Endothelial cell of umbilical vein (primary cell): ENCODE measurements around the gene PARP8. TPM values are rescaled to one million over a fixed set of nuclear protein-coding genes. Genes with fewer than 3 reads are reported as not detected.

Experiments
- BruUV-seq: library from RNA; stranded (reverse); fragments of 400-500 nt; replicated peaks from 2 replicates; lab custom pipeline; 2021; lab: Mats Ljungman, UMichigan
- CTCF ChIA-PET: fragments of 300-600, 350-600 bp; sonication (Branson Sonifier 250); formaldehyde crosslinking; loops from one replicate; lab custom pipeline; 2021; ENCODE audit warnings: antibody characterized with exemption, inconsistent platforms; lab: Charles Lee
- POLR2A ChIA-PET: fragments of 300-600, 350-600 bp; sonication (Branson Sonifier 250); formaldehyde crosslinking; loops from one replicate; lab custom pipeline; 2021; ENCODE audit warnings: antibody characterized with exemption, inconsistent platforms; lab: Charles Lee
- DNase-seq: peaks from one replicate; pipeline ENCODE4 v3.0.0-alpha.2; 2011; ENCODE audit warnings: low read depth, low spot score
- FAIRE-seq: peaks from 2 replicates; lab custom pipeline; 2011; peaks lifted over from hg19 to GRCh38; lab: Jason Lieb, UNC
- H2AFZ ChIP-seq: 2 replicates; pipeline ENCODE4 v1.6.0; 2012; ENCODE audit warnings: low read depth, low read length, control low read depth, inconsistent platforms
- H3K27ac ChIP-seq: 2 replicates; pipeline ENCODE4 v1.5.1; 2011; ENCODE audit warnings: low read depth, mild to moderate bottlenecking, control low read depth, low read length, moderate library complexity; ENCODE audit not compliant: insufficient read depth
- H3K27me3 ChIP-seq, 2 experiments: 2 replicates each; pipeline versions ENCODE4 v1.6.0 to v1.6.1; 2011; ENCODE audit warnings: low read length in 2 of 2, mixed read lengths in 1 of 2; ENCODE audit not compliant: control insufficient read depth in 2 of 2, insufficient read depth in 2 of 2
- H3K36me3 ChIP-seq, 2 experiments: 2 replicates in 1 of 2; 3 replicates in 1 of 2; pipeline ENCODE4 v1.5.1; 2011; ENCODE audit warnings: low read length in 2 of 2, mild to moderate bottlenecking in 1 of 2, moderate library complexity in 1 of 2; ENCODE audit not compliant: control insufficient read depth in 2 of 2, insufficient read depth in 2 of 2; ENCODE audit errors: extremely low read depth in 1 of 2
- H3K4me1 ChIP-seq: 3 replicates; pipeline ENCODE4 v1.5.1; 2011; ENCODE audit warnings: mild to moderate bottlenecking, low read length; ENCODE audit not compliant: control insufficient read depth, insufficient read depth; ENCODE audit errors: extremely low read depth
- H3K4me2 ChIP-seq: 2 replicates; pipeline ENCODE4 v1.6.1; 2011; ENCODE audit warnings: low read length, control low read depth, mixed read lengths; ENCODE audit not compliant: insufficient read depth
- H3K4me3 ChIP-seq, 3 experiments: fragments of 200-600 bp in 1 of 3; sonication (generic), shearing (Covaris generic) in 1 of 3; replicated peaks in 1 of 3; 2 replicates each; pipeline ENCODE4 v1.5.1; 2011 to 2016; ENCODE audit warnings: control low read depth in 3 of 3, low read length in 3 of 3, mild to moderate bottlenecking in 2 of 3, inconsistent platforms in 1 of 3, low read depth in 1 of 3, moderate library complexity in 1 of 3; ENCODE audit not compliant: insufficient read depth in 1 of 3
- H3K79me2 ChIP-seq: 2 replicates; pipeline ENCODE4 v1.6.0; 2012; ENCODE audit warnings: low read length, inconsistent platforms; ENCODE audit not compliant: control insufficient read depth, insufficient read depth
- H3K9ac ChIP-seq: replicated peaks from 2 replicates; pipeline ENCODE3; 2011; ENCODE audit warnings: low read length, control low read depth; ENCODE audit not compliant: insufficient read depth; ENCODE audit errors: extremely low read depth
- H3K9me1 ChIP-seq: replicated peaks from 3 replicates; pipeline ENCODE4 v1.6.0; 2011; ENCODE audit warnings: mild to moderate bottlenecking, low read length; ENCODE audit not compliant: control insufficient read depth, insufficient read depth; ENCODE audit errors: extremely low read depth
- H3K9me3 ChIP-seq: replicated peaks from 2 replicates; pipeline ENCODE4 v1.5.1; 2012; ENCODE audit warnings: low read length, inconsistent platforms; ENCODE audit not compliant: control insufficient read depth, insufficient read depth
- H4K20me1 ChIP-seq: replicated peaks from 2 replicates; pipeline ENCODE3; 2011; ENCODE audit warnings: mild to moderate bottlenecking, low read length; ENCODE audit not compliant: control insufficient read depth, insufficient read depth; ENCODE audit errors: extremely low read depth
- CTCF ChIP-seq, 2 donors: IDR thresholded peaks; 1 replicate in 1 of 2; 2 replicates in 1 of 2; pipeline ENCODE4 v1.5.1; 2011; ENCODE audit warnings: low read length in 2 of 2, mild to moderate bottlenecking in 2 of 2, moderate library complexity in 2 of 2, control low read depth in 1 of 2, inconsistent platforms in 1 of 2, low read depth in 1 of 2; ENCODE audit not compliant: insufficient read depth in 1 of 2; ENCODE audit errors: extremely low read depth in 1 of 2
- EZH2 ChIP-seq: IDR thresholded peaks from 2 replicates; pipeline ENCODE4 v1.6.1; 2012; ENCODE audit warnings: borderline replicate concordance, low read depth, mild to moderate bottlenecking, moderate library complexity, low read length, inconsistent platforms; ENCODE audit not compliant: severe bottlenecking
- FOS ChIP-seq: IDR thresholded peaks from 2 replicates; pipeline ENCODE4 v1.6.1; 2011; ENCODE audit warnings: mild to moderate bottlenecking, low read length, moderate library complexity, borderline replicate concordance; ENCODE audit not compliant: insufficient read depth
- GATA2 ChIP-seq: IDR thresholded peaks from 2 replicates; pipeline ENCODE4 v1.7.0; 2011; ENCODE audit warnings: low read depth, mild to moderate bottlenecking, moderate library complexity, mixed read lengths, low read length; ENCODE audit not compliant: insufficient read length, insufficient read depth
- JUN ChIP-seq: IDR thresholded peaks from 2 replicates; pipeline ENCODE4 v1.6.1; 2011; ENCODE audit warnings: borderline replicate concordance, low read depth; ENCODE audit not compliant: insufficient read length, insufficient read depth
- MAX ChIP-seq: IDR thresholded peaks from 2 replicates; pipeline ENCODE4 v1.6.1; 2011; ENCODE audit not compliant: insufficient read depth, insufficient read length
- MYC ChIP-seq: IDR thresholded peaks from one replicate; pipeline ENCODE4 v1.6.1; 2011; ENCODE audit warnings: mild to moderate bottlenecking, low read depth, low read length
- POLR2A ChIP-seq: IDR thresholded peaks from 2 replicates; pipeline ENCODE4 v1.6.1; 2012; ENCODE audit warnings: low read depth, mild to moderate bottlenecking, control low read depth, low read length
- POLR2AphosphoS5 ChIP-seq: IDR thresholded peaks from 2 replicates; pipeline ENCODE4 v1.6.1; 2012; ENCODE audit warnings: low read depth, mild to moderate bottlenecking, control low read depth, low read length, moderate library complexity; ENCODE audit not compliant: insufficient read depth
- dilution Hi-C: fragments of 300-500 bp; cut with MboI; formaldehyde crosslinking; loops from one replicate; pipeline ENCODE4 v1.15.0; 2019; ENCODE audit warnings: low sequenced_read_pairs; ENCODE audit not compliant: extremely low pct_ligation_motif_present
- intact Hi-C: fragments of 100-400 bp; cut with micrococcal nuclease; formaldehyde crosslinking; loops from one replicate; pipeline ENCODE4 v1.10.0; 2022
- polyA plus RNA-seq, 4 experiments: library from polyadenylated mRNA; depleted of rRNA in 3 of 4; stranded (reverse) in 3 of 4; unstranded in 1 of 4; fragments of >200 nt; gene quantifications; 2 replicates each; pipeline versions ENCODE4 v1.2.1 to v1.2.3, GENCODE V29; 2011 to 2012; ENCODE audit warnings: missing spikeins in 1 of 4
- total RNA-seq: library from RNA; stranded (reverse); gene quantifications from 2 replicates; pipeline ENCODE4 v1.2.3, GENCODE V29; 2021

The PARP8 gene
- total and polyA plus RNA-seq, 2 donors (not counting 3 experiments of a cell fraction or from before 2014, with no cell fraction given), result 0.03 to 0.60 TPM

- intact Hi-C loops, result no loop called here
- no peaks in the 10 kb centered on the region for H3K4me1 ChIP-seq
- H3K4me3 ChIP-seq, result no peak overlapping the region
- H3K4me2 ChIP-seq, result no peak overlapping the region
- dilution Hi-C loops, result no loop called here
- no peak overlapping the region for H2AFZ ChIP-seq
- no peaks in the 10 kb centered on the region for H4K20me1 ChIP-seq
- no peaks in the 10 kb centered on the region for H3K9me3 ChIP-seq
- POLR2A ChIA-PET, result no interaction called here
- no peaks in the 10 kb centered on the region for H3K9me1 ChIP-seq
- no peak overlapping the region for H3K9ac ChIP-seq
- no peak for DNase-seq
- CTCF ChIA-PET, result no interaction called here
- no TSS peak for BruUV-seq
- no peaks in the 10 kb centered on the region for H3K27me3 ChIP-seq
- H3K27ac ChIP-seq, result no peak overlapping the region
- no peak for FAIRE-seq
- H3K79me2 ChIP-seq, result no peaks in the 10 kb centered on the region
- TF ChIP-seq POLR2AphosphoS5, result no peak
- no peaks in the 10 kb centered on the region for H3K36me3 ChIP-seq
These were observed 38.3 kb downstream of the PARP8 start for GRCh38 chr5:50704730-50705129.

- H3K4me3 ChIP-seq, result no peak overlapping the region
- no peak overlapping the region for H3K4me2 ChIP-seq
- intact Hi-C loops, result no loop called here
- FAIRE-seq, result no peak
- dilution Hi-C loops, result no loop called here
- H3K27me3 ChIP-seq, result no peaks in the 10 kb centered on the region
- no peak overlapping the region for H3K27ac ChIP-seq
- no peaks in the 10 kb centered on the region for H4K20me1 ChIP-seq
- no peak overlapping the region for H2AFZ ChIP-seq
- H3K79me2 ChIP-seq, result no peaks in the 10 kb centered on the region
- CTCF ChIA-PET, result no interaction called here
- H3K9me1 ChIP-seq, result no peaks in the 10 kb centered on the region
- no peaks in the 10 kb centered on the region for H3K4me1 ChIP-seq
- POLR2A ChIA-PET, result no interaction called here
- no peak overlapping the region for H3K9ac ChIP-seq
- BruUV-seq, result no TSS peak
- DNase-seq, result no peak
- no peaks in the 10 kb centered on the region for H3K9me3 ChIP-seq
- H3K36me3 ChIP-seq, result no peaks in the 10 kb centered on the region
- TF ChIP-seq MYC (no peak), CTCF (IDR thresholded peaks at IDR 0.05; ENCODE audit: extremely low read depth in 1 of 2, insufficient read depth in 1 of 2, low read depth in 1 of 2, low read length in 2 of 2) (no peak), MAX (no peak), JUN (no peak), EZH2 (no peak), FOS (no peak), POLR2AphosphoS5 (no peak), GATA2 (no peak), POLR2A (no peak)
These were observed 43.0 kb downstream of the PARP8 start for GRCh38 chr5:50709471-50709870.
